A673 (cell line): ENCODE data around the gene PVALEF. TPM values are rescaled to one million over a fixed set of nuclear protein-coding genes. Genes with fewer than 3 reads are reported as not detected.

ENCODE experiments used
- BruUV-seq: library from RNA; stranded (reverse); fragments of 400-500 nt; replicated peaks from 2 replicates; lab custom pipeline; 2021; lab: Mats Ljungman, UMichigan
- CTCF ChIA-PET: fragments of 300-600 bp; sonication (Branson Sonifier 250); formaldehyde crosslinking; loops from one replicate; lab custom pipeline; 2022; ENCODE audit warnings: antibody characterized with exemption; lab: Charles Lee
- POLR2A ChIA-PET: fragments of 300-600 bp; sonication (Branson Sonifier 250); formaldehyde crosslinking; loops from one replicate; lab custom pipeline; 2022; ENCODE audit warnings: antibody characterized with exemption; ENCODE audit not compliant: low non-redundant PET; lab: Charles Lee
- DNase-seq: peaks from one replicate; pipeline ENCODE4 v3.0.0-alpha.2; 2015; ENCODE audit warnings: low spot score
- H3K27ac ChIP-seq: fragments of 200-600 bp; sonication (generic); 2 replicates; pipeline ENCODE4 v1.5.1; 2016; ENCODE audit warnings: mixed run types, low read depth, mild to moderate bottlenecking, mixed read lengths, antibody characterized with exemption, low read length; ENCODE audit not compliant: poor library complexity, severe bottlenecking
- H3K27me3 ChIP-seq: fragments of 200-600 bp; sonication (generic); replicated peaks from 2 replicates; pipeline ENCODE4 v1.6.1; 2017; ENCODE audit warnings: mixed run types, low read depth, mild to moderate bottlenecking, mixed read lengths, antibody characterized with exemption, low read length; ENCODE audit not compliant: insufficient read depth, poor library complexity
- H3K36me3 ChIP-seq: fragments of 200-600 bp; sonication (generic); 2 replicates; pipeline ENCODE4 v1.6.1; 2016; ENCODE audit warnings: mixed run types, mild to moderate bottlenecking, mixed read lengths, antibody characterized with exemption, low read length; ENCODE audit not compliant: insufficient read depth, poor library complexity, severe bottlenecking
- H3K4me1 ChIP-seq: fragments of 200-600 bp; sonication (generic); 2 replicates; pipeline ENCODE4 v1.6.1; 2017; ENCODE audit warnings: mixed run types, mild to moderate bottlenecking, mixed read lengths, antibody characterized with exemption, low read length; ENCODE audit not compliant: insufficient read depth, poor library complexity, severe bottlenecking
- H3K4me3 ChIP-seq: fragments of 200-600 bp; sonication (generic); 2 replicates; pipeline ENCODE4 v1.5.1; 2016; ENCODE audit warnings: low read depth, mixed run types, mild to moderate bottlenecking, mixed read lengths, low read length; ENCODE audit not compliant: poor library complexity, severe bottlenecking
- H3K9me3 ChIP-seq: fragments of 200-600 bp; sonication (generic); 2 replicates; pipeline ENCODE4 v1.6.1; 2016; ENCODE audit warnings: mixed run types, low read depth, mild to moderate bottlenecking, mixed read lengths, antibody characterized with exemption, low read length; ENCODE audit not compliant: poor library complexity, severe bottlenecking
- EZH2 ChIP-seq: fragments of 200-600 bp; sonication (generic); IDR thresholded peaks from 2 replicates; pipeline ENCODE4 v1.6.1; 2017; ENCODE audit warnings: borderline replicate concordance, low read depth, mild to moderate bottlenecking, mixed read lengths, antibody characterized with exemption, low read length; ENCODE audit not compliant: poor library complexity, severe bottlenecking
- intact Hi-C: fragments of 100-400 bp; cut with micrococcal nuclease; formaldehyde crosslinking; loops from one replicate; pipeline ENCODE4 v1.10.0; 2022; ENCODE audit not compliant: unreplicated experiment
- total RNA-seq: library from RNA; stranded (reverse); gene quantifications from 2 replicates; pipeline ENCODE4 v1.2.3, GENCODE V29; 2021
- TF ChIP-seq, protein P1 (sequence below): fragments of 300-800, 200-600 bp; sonication (generic); conservative IDR thresholded peaks from 2 replicates; pipeline ENCODE4 v1.5.1; 2017; ENCODE audit warnings: low read depth, mild to moderate bottlenecking, antibody characterized with exemption, low read length, moderate library complexity, mixed read lengths

The PVALEF gene
- total RNA-seq, 1 experiment from 2014 or later: not detected

DNA sequence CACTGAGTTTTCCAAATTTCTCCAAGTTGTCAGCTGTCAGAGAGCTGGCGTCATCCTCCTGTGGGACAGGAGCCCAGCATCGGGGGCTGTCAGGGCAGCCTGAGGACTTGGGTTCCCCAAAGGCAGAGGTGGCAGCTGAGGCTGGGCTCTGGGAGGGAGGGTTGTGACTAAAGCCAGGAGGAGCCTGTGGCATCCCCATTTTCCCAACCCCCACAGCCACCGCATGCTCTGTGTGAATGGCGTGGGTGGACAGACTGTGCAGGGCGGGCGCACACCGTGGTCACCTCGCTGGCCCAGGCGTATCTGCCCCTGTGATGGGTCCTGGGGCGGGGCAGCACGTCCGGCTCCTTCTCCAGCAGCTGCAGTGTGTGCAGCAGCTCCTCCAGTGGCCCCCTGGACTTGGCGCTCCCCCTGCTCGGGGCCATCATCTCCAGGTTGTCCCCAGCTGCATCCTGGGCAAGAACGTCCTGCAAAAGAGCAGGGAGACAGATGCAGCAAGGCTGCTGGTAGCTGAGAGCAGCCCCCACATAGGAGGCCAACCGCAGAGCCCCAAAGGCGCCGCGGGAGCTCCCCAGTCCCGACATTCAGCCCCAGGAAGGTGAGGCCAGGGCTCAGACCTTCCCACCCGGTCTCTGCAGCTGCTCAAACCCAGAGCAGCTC is 32.7 kb downstream of the PVALEF start:
- Histone ChIP-seq H3K4me1 (peaks cover 5% of the 10 kb centered on the region), H3K27ac (no peak overlapping the region), H3K36me3 (no peaks in the 10 kb centered on the region), H3K9me3 (no peaks in the 10 kb centered on the region), H3K27me3 (no peaks in the 10 kb centered on the region), H3K4me3 (no peak overlapping the region)
- no peak for DNase-seq
- TF ChIP-seq, protein P1, sequence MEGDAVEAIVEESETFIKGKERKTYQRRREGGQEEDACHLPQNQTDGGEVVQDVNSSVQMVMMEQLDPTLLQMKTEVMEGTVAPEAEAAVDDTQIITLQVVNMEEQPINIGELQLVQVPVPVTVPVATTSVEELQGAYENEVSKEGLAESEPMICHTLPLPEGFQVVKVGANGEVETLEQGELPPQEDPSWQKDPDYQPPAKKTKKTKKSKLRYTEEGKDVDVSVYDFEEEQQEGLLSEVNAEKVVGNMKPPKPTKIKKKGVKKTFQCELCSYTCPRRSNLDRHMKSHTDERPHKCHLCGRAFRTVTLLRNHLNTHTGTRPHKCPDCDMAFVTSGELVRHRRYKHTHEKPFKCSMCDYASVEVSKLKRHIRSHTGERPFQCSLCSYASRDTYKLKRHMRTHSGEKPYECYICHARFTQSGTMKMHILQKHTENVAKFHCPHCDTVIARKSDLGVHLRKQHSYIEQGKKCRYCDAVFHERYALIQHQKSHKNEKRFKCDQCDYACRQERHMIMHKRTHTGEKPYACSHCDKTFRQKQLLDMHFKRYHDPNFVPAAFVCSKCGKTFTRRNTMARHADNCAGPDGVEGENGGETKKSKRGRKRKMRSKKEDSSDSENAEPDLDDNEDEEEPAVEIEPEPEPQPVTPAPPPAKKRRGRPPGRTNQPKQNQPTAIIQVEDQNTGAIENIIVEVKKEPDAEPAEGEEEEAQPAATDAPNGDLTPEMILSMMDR: no peak
- no peak for TF ChIP-seq EZH2
- BruUV-seq: no TSS peak
- ChIA-PET CTCF (no interaction called here), POLR2A (no interaction called here)
- intact Hi-C loops: no loop called here

DNA sequence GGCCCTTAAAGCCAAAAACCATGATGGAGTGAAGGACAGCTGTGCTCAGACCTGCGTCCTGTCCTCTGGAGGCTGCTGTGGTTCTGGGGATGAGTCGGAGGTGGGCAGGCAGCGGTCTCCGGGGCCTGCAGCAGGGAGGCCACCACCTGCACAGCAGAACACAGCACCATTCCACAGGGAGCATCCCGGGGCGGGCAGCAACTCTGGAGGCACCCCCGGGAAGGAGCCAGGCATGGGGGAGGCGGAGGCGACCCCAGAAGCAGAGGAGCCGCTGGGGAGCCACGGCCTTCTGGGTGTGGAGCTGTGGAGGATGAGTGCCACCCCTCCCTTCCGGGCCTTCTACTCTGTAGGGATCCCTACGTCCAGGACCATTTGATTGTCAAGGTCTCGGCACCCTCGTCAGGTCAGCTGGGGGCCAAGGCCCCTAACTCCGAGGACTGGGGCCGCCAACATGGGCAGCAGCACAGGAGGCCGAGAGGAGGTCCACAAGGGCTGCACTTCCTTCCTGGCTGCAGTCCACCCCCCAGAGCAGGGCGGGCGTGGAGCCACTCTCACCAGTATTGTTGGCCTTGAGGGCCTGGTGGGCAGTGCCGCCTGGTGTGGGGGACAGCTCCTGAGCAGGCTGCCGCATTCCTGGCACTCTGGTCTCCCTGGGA is 33.6 kb downstream of the PVALEF start:
- ChIA-PET POLR2A (no interaction called here), CTCF (no interaction called here)
- no peak for DNase-seq
- Histone ChIP-seq H3K4me3 (no peak overlapping the region), H3K4me1 (peaks cover 5% of the 10 kb centered on the region), H3K9me3 (no peaks in the 10 kb centered on the region), H3K27me3 (no peaks in the 10 kb centered on the region), H3K36me3 (no peaks in the 10 kb centered on the region), H3K27ac (no peak overlapping the region)
- intact Hi-C loops: no loop called here
- no peak for TF ChIP-seq EZH2
- TF ChIP-seq, protein P1: no peak
- BruUV-seq: no TSS peak

DNA sequence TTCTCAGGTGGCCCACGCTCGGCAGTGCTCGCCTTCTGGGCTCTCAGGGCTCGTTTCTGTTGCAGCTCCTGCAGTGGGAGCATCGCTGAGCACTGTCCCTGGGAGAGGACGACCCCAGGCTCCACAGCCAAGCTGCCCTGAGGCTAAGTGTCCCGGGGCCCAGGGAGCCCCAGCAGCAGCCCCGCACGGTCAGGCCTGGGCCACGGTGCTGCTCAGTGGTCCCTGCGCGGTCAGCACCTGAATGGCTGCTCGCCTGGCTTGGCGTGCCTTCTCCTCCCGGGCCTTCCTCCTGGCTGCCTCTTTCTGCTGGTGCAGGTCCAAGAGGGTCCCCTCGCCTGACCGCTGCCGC is 34.1 kb downstream of the PVALEF start:
- BruUV-seq: no TSS peak
- Histone ChIP-seq H3K27me3 (no peaks in the 10 kb centered on the region), H3K36me3 (no peaks in the 10 kb centered on the region), H3K9me3 (no peaks in the 10 kb centered on the region), H3K4me1 (peaks cover 5% of the 10 kb centered on the region), H3K4me3 (no peak overlapping the region), H3K27ac (no peak overlapping the region)
- ChIA-PET CTCF (no interaction called here), POLR2A (no interaction called here)
- TF ChIP-seq EZH2: no peak
- TF ChIP-seq, protein P1: no peak
- DNase-seq: no peak
- intact Hi-C loops: no loop called here
